Osteoblast (primary cell): ENCODE measurements around the gene STING1. TPM values are rescaled to one million over a fixed set of nuclear protein-coding genes. Genes with fewer than 3 reads are reported as not detected.
"Not testable (repeated sequence)": the region's sequence is repeated elsewhere in the genome, so short reads cannot be mapped to it uniquely, and the experiment has no call there.

Experiments
- DNase-seq: peaks from one replicate; pipeline ENCODE4 v3.0.0; 2011; ENCODE audit warnings: low spot score, mixed read lengths; ENCODE audit not compliant: insufficient read length; ENCODE audit errors: missing footprints
- H2AFZ ChIP-seq: 2 replicates; pipeline ENCODE4 v1.6.0; 2011; ENCODE audit warnings: mild to moderate bottlenecking, low read length
- H3K27ac ChIP-seq: 2 replicates; pipeline ENCODE4 v1.5.1; 2011; ENCODE audit warnings: mild to moderate bottlenecking, low read depth, low read length, moderate library complexity
- H3K27me3 ChIP-seq: 2 replicates; pipeline ENCODE4 v1.6.0; 2012; ENCODE audit warnings: mild to moderate bottlenecking, control low read depth, inconsistent platforms, low read length, moderate library complexity; ENCODE audit not compliant: insufficient read depth
- H3K36me3 ChIP-seq: 2 replicates; pipeline ENCODE4 v1.5.1; 2011; ENCODE audit warnings: mild to moderate bottlenecking, low read length, control low read depth, moderate library complexity; ENCODE audit not compliant: insufficient read depth
- H3K4me1 ChIP-seq: 2 replicates; pipeline ENCODE4 v1.5.1; 2011; ENCODE audit warnings: mild to moderate bottlenecking, low read length, control low read depth, moderate library complexity; ENCODE audit not compliant: insufficient read depth
- H3K4me2 ChIP-seq: 2 replicates; pipeline ENCODE4 v1.6.0; 2011; ENCODE audit warnings: mild to moderate bottlenecking, low read length; ENCODE audit not compliant: insufficient read depth
- H3K4me3 ChIP-seq: fragments of 200-600 bp; sonication (generic); 3 replicates; pipeline ENCODE4 v1.5.1; 2012; ENCODE audit warnings: mild to moderate bottlenecking, low read length, inconsistent platforms; ENCODE audit not compliant: insufficient read depth
- H3K79me2 ChIP-seq: 2 replicates; pipeline ENCODE4 v1.6.0; 2012; ENCODE audit warnings: mild to moderate bottlenecking, low read length, control low read depth, inconsistent platforms; ENCODE audit not compliant: insufficient read depth
- H3K9me3 ChIP-seq: 2 replicates; pipeline ENCODE4 v1.5.1; 2011; ENCODE audit warnings: low read depth, low read length, control low read depth
- H4K20me1 ChIP-seq: 2 replicates; pipeline ENCODE4 v1.6.0; 2012; ENCODE audit warnings: mild to moderate bottlenecking, low read length, control low read depth; ENCODE audit not compliant: insufficient read depth
- CTCF ChIP-seq: IDR thresholded peaks from 2 replicates; pipeline ENCODE4 v1.5.1; 2011; ENCODE audit warnings: mild to moderate bottlenecking, low read depth, low read length, moderate library complexity; ENCODE audit errors: extremely low read depth
- total RNA-seq: library from RNA; depleted of rRNA; stranded (reverse); fragments of >200 nt; gene quantifications from 2 replicates; pipeline ENCODE4 v1.2.3, GENCODE V29; 2012

Gene STING1
- total RNA-seq, 1 donor: 46.3 TPM

- H3K27me3 ChIP-seq: no peaks in the 10 kb centered on the region
- H3K9me3 ChIP-seq: no peaks in the 10 kb centered on the region
- H3K27ac ChIP-seq: no peak overlapping the region
- no peak for DNase-seq
- no peak overlapping the region for H3K4me2 ChIP-seq
- no peaks in the 10 kb centered on the region for H3K4me1 ChIP-seq
- H4K20me1 ChIP-seq: no peaks in the 10 kb centered on the region
- H3K36me3 ChIP-seq: no peaks in the 10 kb centered on the region
- H3K79me2 ChIP-seq: no peaks in the 10 kb centered on the region
- no peak overlapping the region for H3K4me3 ChIP-seq
- peak; percentile 6 for TF ChIP-seq CTCF
- no peak overlapping the region for H2AFZ ChIP-seq
These were observed 30.3 kb upstream of the STING1 start for GRCh38 chr5:139512786-139513390.

GRCh38 chr5:139504722-139505121, 22.2 kb upstream of the STING1 start:
- not testable (repeated sequence) for H3K79me2 ChIP-seq, H3K36me3 ChIP-seq, H3K27ac ChIP-seq, H3K4me1 ChIP-seq, DNase-seq, H4K20me1 ChIP-seq, H2AFZ ChIP-seq, H3K9me3 ChIP-seq, H3K27me3 ChIP-seq, H3K4me2 ChIP-seq, H3K4me3 ChIP-seq

GRCh38 chr5:139503879-139504278, 21.3 kb upstream of the STING1 start:
- not testable (repeated sequence) for H3K4me2 ChIP-seq, H3K79me2 ChIP-seq, H4K20me1 ChIP-seq, H3K27me3 ChIP-seq, DNase-seq, H3K4me3 ChIP-seq, H3K4me1 ChIP-seq, H2AFZ ChIP-seq, H3K9me3 ChIP-seq, H3K36me3 ChIP-seq, H3K27ac ChIP-seq

GRCh38 chr5:139503036-139503817, 20.7 kb upstream of the STING1 start:
- H3K27me3 ChIP-seq, H3K4me1 ChIP-seq, DNase-seq, H3K27ac ChIP-seq, H3K4me3 ChIP-seq, H4K20me1 ChIP-seq, H3K79me2 ChIP-seq, H3K9me3 ChIP-seq, H3K4me2 ChIP-seq, H2AFZ ChIP-seq, H3K36me3 ChIP-seq: not testable (repeated sequence)

- Histone ChIP-seq H3K4me1 (peaks cover 2% of the 10 kb centered on the region), H3K27ac (no peak overlapping the region), H3K4me3 (no peak overlapping the region), H2AFZ (no peak overlapping the region), H3K36me3 (no peaks in the 10 kb centered on the region), H3K4me2 (no peak overlapping the region), H4K20me1 (no peaks in the 10 kb centered on the region), H3K79me2 (no peaks in the 10 kb centered on the region), H3K27me3 (no peaks in the 10 kb centered on the region), H3K9me3 (no peaks in the 10 kb centered on the region)
- no peak for DNase-seq
- TF ChIP-seq CTCF: no peak
These were observed 18.8 kb upstream of the STING1 start for GRCh38 chr5:139501381-139501780.
